ENCODE measurements around the gene CD82. TPM values are rescaled to one million over a fixed set of nuclear protein-coding genes. Genes with fewer than 3 reads are reported as not detected.

The CD82 gene
- polyA plus RNA-seq, 1 donor from 2014 or later, result 0.84 TPM

- Histone ChIP-seq H3K9me3 (ENCODE audit: low read length) (no peaks in the 10 kb centered on the region), H3K27ac (ENCODE audit: low read length) (no peak overlapping the region), H3K36me3 (ENCODE audit: insufficient read depth, low read length) (no peaks in the 10 kb centered on the region), H3K4me2 (ENCODE audit: low read length) (no peak overlapping the region), H4K20me1 (ENCODE audit: insufficient read depth) (no peaks in the 10 kb centered on the region), H3F3A (ENCODE audit: insufficient read depth, low read length, poor library complexity, severe bottlenecking) (no peaks in the 10 kb centered on the region), H3K4me3 (ENCODE audit: low read length) (no peak overlapping the region), H2AFZ (ENCODE audit: low read depth, low read length) (no peak overlapping the region), H3K79me2 (replicated peaks; ENCODE audit: insufficient read depth, low read length) (no peaks in the 10 kb centered on the region), H3K9me2 (ENCODE audit: insufficient read depth, low read length) (no peaks in the 10 kb centered on the region), H3K9ac (ENCODE audit: low read length) (no peak overlapping the region), H3K27me3 (ENCODE audit: insufficient read depth, low read depth, low read length) (no peaks in the 10 kb centered on the region)
- TF ChIP-seq SMC3 (conservative IDR thresholded peaks at IDR 0.05; ENCODE audit: poor library complexity), result no peak
- TF ChIP-seq EP300 (conservative IDR thresholded peaks at IDR 0.05; ENCODE audit: poor library complexity, severe bottlenecking), result no peak
- no peak for TF ChIP-seq REST (IDR thresholded peaks at IDR 0.05; ENCODE audit: borderline replicate concordance)
- TF ChIP-seq MXI1 (conservative IDR thresholded peaks at IDR 0.05; ENCODE audit: poor library complexity, severe bottlenecking), result no peak
- no peak for TF ChIP-seq CTCF (IDR thresholded peaks at IDR 0.05; ENCODE audit: poor library complexity, severe bottlenecking)
- TF ChIP-seq POLR2AphosphoS5 (IDR thresholded peaks at IDR 0.05), result no peak
- no peak for TF ChIP-seq TAF1 (IDR thresholded peaks at IDR 0.05; ENCODE audit: low read depth)
- no peak for TF ChIP-seq RAD21 (conservative IDR thresholded peaks at IDR 0.05)
- no peak for TF ChIP-seq EZH2 (IDR thresholded peaks at IDR 0.05; ENCODE audit: borderline replicate concordance, insufficient read depth, low read length, poor library complexity, severe bottlenecking)
These were observed 15.3 kb upstream of the CD82 start for GRCh38 chr11:44550123-44550522.

- H3K9me2 ChIP-seq (ENCODE audit: insufficient read depth, low read length), result no peaks in the 10 kb centered on the region
- H3K79me2 ChIP-seq (replicated peaks; ENCODE audit: insufficient read depth, low read length), result no peaks in the 10 kb centered on the region
- no peaks in the 10 kb centered on the region for H3F3A ChIP-seq (ENCODE audit: insufficient read depth, low read length, poor library complexity, severe bottlenecking)
- no peaks in the 10 kb centered on the region for H3K27me3 ChIP-seq (ENCODE audit: insufficient read depth, low read depth, low read length)
- H4K20me1 ChIP-seq (ENCODE audit: insufficient read depth), result no peaks in the 10 kb centered on the region
- no peak overlapping the region for H3K9ac ChIP-seq (ENCODE audit: low read length)
- H3K4me2 ChIP-seq (ENCODE audit: low read length), result no peak overlapping the region
- H3K27ac ChIP-seq (ENCODE audit: low read length), result no peak overlapping the region
- no peak overlapping the region for H2AFZ ChIP-seq (ENCODE audit: low read depth, low read length)
- TF ChIP-seq REST (IDR thresholded peaks at IDR 0.05; ENCODE audit: borderline replicate concordance) (no peak), SMC3 (conservative IDR thresholded peaks at IDR 0.05; ENCODE audit: poor library complexity) (no peak), POLR2AphosphoS5 (IDR thresholded peaks at IDR 0.05) (no peak), MXI1 (conservative IDR thresholded peaks at IDR 0.05; ENCODE audit: poor library complexity, severe bottlenecking) (no peak), RAD21 (conservative IDR thresholded peaks at IDR 0.05) (no peak), EP300 (conservative IDR thresholded peaks at IDR 0.05; ENCODE audit: poor library complexity, severe bottlenecking) (no peak), CTCF (IDR thresholded peaks at IDR 0.05; ENCODE audit: poor library complexity, severe bottlenecking) (no peak), TAF1 (IDR thresholded peaks at IDR 0.05; ENCODE audit: low read depth) (no peak), EZH2 (IDR thresholded peaks at IDR 0.05; ENCODE audit: borderline replicate concordance, insufficient read depth, low read length, poor library complexity, severe bottlenecking) (no peak)
- H3K36me3 ChIP-seq (ENCODE audit: insufficient read depth, low read length), result no peaks in the 10 kb centered on the region
- no peak overlapping the region for H3K4me3 ChIP-seq (ENCODE audit: low read length)
- H3K9me3 ChIP-seq (ENCODE audit: low read length), result no peaks in the 10 kb centered on the region
These were observed 13.9 kb upstream of the CD82 start for GRCh38 chr11:44551456-44552139.

All from neural cell (in vitro differentiated cells).